ENCODE data around the gene FN1. TPM values are rescaled to one million over a fixed set of nuclear protein-coding genes. Genes with fewer than 3 reads are reported as not detected.

FN1 gene
- total and polyA plus RNA-seq, 7 donors: 16.0 to 64.3 (median 40.3) TPM

GRCh38 chr2:215447673-215448081 lies 11.8 kb upstream of the FN1 start:
- intact Hi-C loops (cut with DNase I): no loop called here
- no peak for DNase-seq
- no peak overlapping the region for H3K27ac ChIP-seq
- 82 to 87% (median 86%) methylated on average over 3 of the region's 3 CpGs for whole genome bisulfite sequencing, 3 donors
- ATAC-seq: no peak
- H3K4me3 ChIP-seq: no peak overlapping the region
- H3K36me3 ChIP-seq (ENCODE audit: insufficient read depth in 1 of 2, low read depth in 1 of 2): no peaks in the 10 kb centered on the region
- TF ChIP-seq CTCF (IDR thresholded peaks at IDR 0.05): no peak
- H3K9me3 ChIP-seq: no peaks in the 10 kb centered on the region
- H3K27me3 ChIP-seq (ENCODE audit: insufficient read depth in 3 of 3, low read length in 2 of 3): no peaks in the 10 kb centered on the region
- no peaks in the 10 kb centered on the region for H3K4me1 ChIP-seq

GRCh38 chr2:215447056-215447455 lies 11.2 kb upstream of the FN1 start:
- intact Hi-C loops (cut with DNase I): no loop called here
- Histone ChIP-seq H3K36me3 (ENCODE audit: insufficient read depth in 1 of 2, low read depth in 1 of 2) (no peaks in the 10 kb centered on the region), H3K27me3 (ENCODE audit: insufficient read depth in 3 of 3, low read length in 2 of 3) (no peaks in the 10 kb centered on the region), H3K9me3 (no peaks in the 10 kb centered on the region), H3K4me3 (no peak overlapping the region), H3K27ac (no peak overlapping the region), H3K4me1 (no peaks in the 10 kb centered on the region)
- no peak for TF ChIP-seq CTCF (IDR thresholded peaks at IDR 0.05)
- no peak for DNase-seq
- WGBS, 3 donors: 81 to 87% (median 85%) methylated on average over 2 of the region's 2 CpGs
- ATAC-seq: no peak

- 37 to 51% (median 45%) methylated on average over 5 of the region's 5 CpGs for WGBS, 3 donors
- Histone ChIP-seq H3K9me3 (no peaks in the 10 kb centered on the region), H3K27me3 (ENCODE audit: insufficient read depth in 3 of 3, low read length in 2 of 3) (peaks cover 0 to 9% (median 0%) of the 10 kb centered on the region in 3 donors), H3K4me3 (no peak overlapping the region), H3K27ac (no peak overlapping the region), H3K36me3 (ENCODE audit: insufficient read depth in 1 of 2, low read depth in 1 of 2) (no peaks in the 10 kb centered on the region), H3K4me1 (no peaks in the 10 kb centered on the region)
- intact Hi-C loops (cut with DNase I): no loop called here
- ATAC-seq (no peak), DNase-seq (no peak)
- TF ChIP-seq CTCF (IDR thresholded peaks at IDR 0.05): no peak
These were observed 6.5 kb upstream of the FN1 start for GRCh38 chr2:215442401-215442787.

GRCh38 chr2:215441560-215442400 lies 5.9 kb upstream of the FN1 start:
- TF ChIP-seq CTCF (IDR thresholded peaks at IDR 0.05): no peak
- Histone ChIP-seq H3K27me3 (ENCODE audit: insufficient read depth in 3 of 3, low read length in 2 of 3) (peaks cover 0 to 15% (median 0%) of the 10 kb centered on the region in 3 donors), H3K4me1 (no peaks in the 10 kb centered on the region), H3K9me3 (no peaks in the 10 kb centered on the region), H3K36me3 (ENCODE audit: insufficient read depth in 1 of 2, low read depth in 1 of 2) (no peaks in the 10 kb centered on the region), H3K27ac (no peak overlapping the region), H3K4me3 (no peak overlapping the region)
- DNase-seq (no peak), ATAC-seq (no peak)
- WGBS, 3 donors: 54 to 70% (median 65%) methylated on average over 6 of the region's 6 CpGs
- intact Hi-C loops (cut with DNase I): no loop called here
